ENCODE data around the gene KCNIP3. TPM values are rescaled to one million over a fixed set of nuclear protein-coding genes. Genes with fewer than 3 reads are reported as not detected.

The KCNIP3 gene
- polyA plus RNA-seq, 1 of the 3 experiments (the other 2 are of a cell fraction) = 0.97 TPM

DNA sequence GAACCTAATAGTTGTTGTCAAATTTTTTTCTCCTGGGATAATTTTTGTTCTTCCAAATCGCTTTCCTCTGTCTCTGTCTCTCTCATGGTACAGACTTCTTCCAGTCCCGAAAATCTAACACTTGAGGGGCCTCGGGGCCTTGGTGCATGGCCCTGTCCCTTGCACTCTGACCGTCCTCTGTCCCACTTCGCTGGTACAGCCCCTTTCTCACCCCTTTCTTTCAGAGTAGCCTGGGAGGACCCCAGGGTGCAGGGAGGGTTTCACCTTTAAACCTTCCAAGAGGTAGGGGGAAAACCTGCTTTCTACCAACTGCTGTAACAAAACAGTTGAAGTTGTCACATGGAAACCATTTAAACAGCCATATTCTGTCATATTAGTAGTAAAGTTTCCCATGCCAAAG, 83.1 kb downstream of the KCNIP3 start (continued):
- TF ChIP-seq, protein P1, sequence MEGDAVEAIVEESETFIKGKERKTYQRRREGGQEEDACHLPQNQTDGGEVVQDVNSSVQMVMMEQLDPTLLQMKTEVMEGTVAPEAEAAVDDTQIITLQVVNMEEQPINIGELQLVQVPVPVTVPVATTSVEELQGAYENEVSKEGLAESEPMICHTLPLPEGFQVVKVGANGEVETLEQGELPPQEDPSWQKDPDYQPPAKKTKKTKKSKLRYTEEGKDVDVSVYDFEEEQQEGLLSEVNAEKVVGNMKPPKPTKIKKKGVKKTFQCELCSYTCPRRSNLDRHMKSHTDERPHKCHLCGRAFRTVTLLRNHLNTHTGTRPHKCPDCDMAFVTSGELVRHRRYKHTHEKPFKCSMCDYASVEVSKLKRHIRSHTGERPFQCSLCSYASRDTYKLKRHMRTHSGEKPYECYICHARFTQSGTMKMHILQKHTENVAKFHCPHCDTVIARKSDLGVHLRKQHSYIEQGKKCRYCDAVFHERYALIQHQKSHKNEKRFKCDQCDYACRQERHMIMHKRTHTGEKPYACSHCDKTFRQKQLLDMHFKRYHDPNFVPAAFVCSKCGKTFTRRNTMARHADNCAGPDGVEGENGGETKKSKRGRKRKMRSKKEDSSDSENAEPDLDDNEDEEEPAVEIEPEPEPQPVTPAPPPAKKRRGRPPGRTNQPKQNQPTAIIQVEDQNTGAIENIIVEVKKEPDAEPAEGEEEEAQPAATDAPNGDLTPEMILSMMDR (IDR thresholded peaks at IDR 0.05) = no peak
- TF ChIP-seq RAD21 (IDR thresholded peaks at IDR 0.05; ENCODE audit: low read length) = no peak

DNA sequence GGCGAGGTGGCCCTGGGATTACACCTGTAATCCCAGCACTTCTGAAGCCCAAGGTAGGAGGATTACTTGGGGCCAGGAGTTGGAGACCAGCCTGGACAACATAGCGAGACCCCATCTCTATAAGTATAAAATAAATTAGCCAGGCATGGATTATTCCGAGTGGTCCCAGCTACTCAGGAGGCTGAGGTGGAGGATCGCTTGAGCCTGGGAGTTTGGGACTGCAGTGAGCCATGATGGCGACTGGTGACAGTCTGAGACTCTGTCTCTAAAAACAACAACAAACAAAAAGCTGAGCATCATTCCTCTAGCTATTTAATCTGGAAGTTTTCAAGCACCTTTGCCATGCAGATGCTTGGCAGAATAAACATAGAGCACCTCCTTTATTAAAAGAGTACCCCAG, 83.6 kb downstream of the KCNIP3 start:
- POLR2A ChIA-PET = no interaction called here
- CTCF ChIA-PET = interaction anchor here (1.2 kb wide), 1 partner anchor 8 kb away, joined by 4 read pairs; no protein-coding TSS in a partner anchor

More for the DNA sequence above, 83.6 kb downstream of the KCNIP3 start:
- H3K27ac ChIP-seq (ENCODE audit: low read depth in 2 of 2, low read length in 1 of 2) = no peak overlapping the region
- no peaks in the 10 kb centered on the region for H3K36me3 ChIP-seq (replicated peaks in 1 of 2; ENCODE audit: control insufficient read depth in 1 of 2, insufficient read depth in 2 of 2, low read length in 1 of 2)
- H4K20me1 ChIP-seq (ENCODE audit: insufficient read depth) = no peaks in the 10 kb centered on the region
- no peak for DNase-seq
- no peak overlapping the region for H3K4me2 ChIP-seq
- H3K79me2 ChIP-seq (ENCODE audit: insufficient read depth) = no peaks in the 10 kb centered on the region
- WGBS (ENCODE audit: low lambda C conversion rate) = 26% methylated on average over 5 of the region's 5 CpGs
- no peaks in the 10 kb centered on the region for H3K9me2 ChIP-seq
- H3K4me1 ChIP-seq (ENCODE audit: control insufficient read depth in 1 of 2, insufficient read depth in 2 of 2, low read depth in 1 of 2, low read length in 1 of 2) = no peaks in the 10 kb centered on the region
- no peak overlapping the region for H3K4me3 ChIP-seq (ENCODE audit: low read depth in 2 of 2, low read length in 1 of 2)
- no peak overlapping the region for H3K9ac ChIP-seq
- H3K27me3 ChIP-seq (ENCODE audit: insufficient read depth) = peaks cover 7% of the 10 kb centered on the region; the same call in 1 of the 2 replicates
- H3F3A ChIP-seq (replicated peaks; ENCODE audit: insufficient read depth) = no peaks in the 10 kb centered on the region
- no peak overlapping the region for H2AFZ ChIP-seq (ENCODE audit: low read depth)
- TF ChIP-seq RXRA (IDR thresholded peaks at IDR 0.05; ENCODE audit: borderline replicate concordance, low read depth) = no peak
- TF ChIP-seq TCF12 (IDR thresholded peaks at IDR 0.05) = no peak
- TF ChIP-seq POLR2AphosphoS5 (IDR thresholded peaks at IDR 0.05; ENCODE audit: low read depth, low read length) = no peak
- TF ChIP-seq, protein P2, sequence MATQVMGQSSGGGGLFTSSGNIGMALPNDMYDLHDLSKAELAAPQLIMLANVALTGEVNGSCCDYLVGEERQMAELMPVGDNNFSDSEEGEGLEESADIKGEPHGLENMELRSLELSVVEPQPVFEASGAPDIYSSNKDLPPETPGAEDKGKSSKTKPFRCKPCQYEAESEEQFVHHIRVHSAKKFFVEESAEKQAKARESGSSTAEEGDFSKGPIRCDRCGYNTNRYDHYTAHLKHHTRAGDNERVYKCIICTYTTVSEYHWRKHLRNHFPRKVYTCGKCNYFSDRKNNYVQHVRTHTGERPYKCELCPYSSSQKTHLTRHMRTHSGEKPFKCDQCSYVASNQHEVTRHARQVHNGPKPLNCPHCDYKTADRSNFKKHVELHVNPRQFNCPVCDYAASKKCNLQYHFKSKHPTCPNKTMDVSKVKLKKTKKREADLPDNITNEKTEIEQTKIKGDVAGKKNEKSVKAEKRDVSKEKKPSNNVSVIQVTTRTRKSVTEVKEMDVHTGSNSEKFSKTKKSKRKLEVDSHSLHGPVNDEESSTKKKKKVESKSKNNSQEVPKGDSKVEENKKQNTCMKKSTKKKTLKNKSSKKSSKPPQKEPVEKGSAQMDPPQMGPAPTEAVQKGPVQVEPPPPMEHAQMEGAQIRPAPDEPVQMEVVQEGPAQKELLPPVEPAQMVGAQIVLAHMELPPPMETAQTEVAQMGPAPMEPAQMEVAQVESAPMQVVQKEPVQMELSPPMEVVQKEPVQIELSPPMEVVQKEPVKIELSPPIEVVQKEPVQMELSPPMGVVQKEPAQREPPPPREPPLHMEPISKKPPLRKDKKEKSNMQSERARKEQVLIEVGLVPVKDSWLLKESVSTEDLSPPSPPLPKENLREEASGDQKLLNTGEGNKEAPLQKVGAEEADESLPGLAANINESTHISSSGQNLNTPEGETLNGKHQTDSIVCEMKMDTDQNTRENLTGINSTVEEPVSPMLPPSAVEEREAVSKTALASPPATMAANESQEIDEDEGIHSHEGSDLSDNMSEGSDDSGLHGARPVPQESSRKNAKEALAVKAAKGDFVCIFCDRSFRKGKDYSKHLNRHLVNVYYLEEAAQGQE (IDR thresholded peaks at IDR 0.05; ENCODE audit: low read depth, low read length) = no peak
- no peak for TF ChIP-seq FOXM1 (IDR thresholded peaks at IDR 0.05; ENCODE audit: low read depth)
- TF ChIP-seq, protein P3, sequence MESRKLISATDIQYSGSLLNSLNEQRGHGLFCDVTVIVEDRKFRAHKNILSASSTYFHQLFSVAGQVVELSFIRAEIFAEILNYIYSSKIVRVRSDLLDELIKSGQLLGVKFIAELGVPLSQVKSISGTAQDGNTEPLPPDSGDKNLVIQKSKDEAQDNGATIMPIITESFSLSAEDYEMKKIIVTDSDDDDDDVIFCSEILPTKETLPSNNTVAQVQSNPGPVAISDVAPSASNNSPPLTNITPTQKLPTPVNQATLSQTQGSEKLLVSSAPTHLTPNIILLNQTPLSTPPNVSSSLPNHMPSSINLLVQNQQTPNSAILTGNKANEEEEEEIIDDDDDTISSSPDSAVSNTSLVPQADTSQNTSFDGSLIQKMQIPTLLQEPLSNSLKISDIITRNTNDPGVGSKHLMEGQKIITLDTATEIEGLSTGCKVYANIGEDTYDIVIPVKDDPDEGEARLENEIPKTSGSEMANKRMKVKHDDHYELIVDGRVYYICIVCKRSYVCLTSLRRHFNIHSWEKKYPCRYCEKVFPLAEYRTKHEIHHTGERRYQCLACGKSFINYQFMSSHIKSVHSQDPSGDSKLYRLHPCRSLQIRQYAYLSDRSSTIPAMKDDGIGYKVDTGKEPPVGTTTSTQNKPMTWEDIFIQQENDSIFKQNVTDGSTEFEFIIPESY (IDR thresholded peaks at IDR 0.05; ENCODE audit: borderline replicate concordance, low read depth) = no peak
- no peak for TF ChIP-seq SIN3A (IDR thresholded peaks at IDR 0.05; ENCODE audit: borderline replicate concordance, low read depth, low read length)
- TF ChIP-seq MXI1 (IDR thresholded peaks at IDR 0.05; ENCODE audit: low read depth, low read length) = no peak
- TF ChIP-seq TAF1 (IDR thresholded peaks at IDR 0.05; ENCODE audit: borderline replicate concordance, low read depth, low read length) = no peak
- TF ChIP-seq EP300 (IDR thresholded peaks at IDR 0.05; ENCODE audit: borderline replicate concordance in 1 of 2, low read depth in 1 of 2, low read length in 1 of 2) = no peak
- TF ChIP-seq NRF1 (IDR thresholded peaks at IDR 0.05; ENCODE audit: low read depth, low read length) = no peak
- H3K9me3 ChIP-seq = no peaks in the 10 kb centered on the region
